Mesendoderm (in vitro differentiated cells): ENCODE measurements around the gene SYNCRIP.

Experiments
- DNase-seq: peaks from one replicate; pipeline ENCODE4 v3.0.0; 2013
- H2AK5ac ChIP-seq: 2 replicates; pipeline ENCODE4 v1.6.1; 2013; ENCODE audit warnings: low read length, inconsistent platforms
- H2BK120ac ChIP-seq: 2 replicates; pipeline ENCODE4 v1.6.1; 2013; ENCODE audit warnings: low read depth, mild to moderate bottlenecking, low read length, moderate library complexity, mixed read lengths
- H2BK15ac ChIP-seq: replicated peaks from 2 replicates; pipeline ENCODE4 v1.6.1; 2013; ENCODE audit warnings: low read depth, mild to moderate bottlenecking, moderate library complexity
- H2BK5ac ChIP-seq: 2 replicates; pipeline ENCODE4 v1.6.1; 2013; ENCODE audit warnings: low read length, inconsistent platforms
- H3K18ac ChIP-seq: 2 replicates; pipeline ENCODE4 v1.6.1; 2013; ENCODE audit warnings: mild to moderate bottlenecking, low read length, mixed read lengths
- H3K23ac ChIP-seq: one replicate; pipeline ENCODE4 v1.6.1; 2013; ENCODE audit warnings: low read length
- H3K27ac ChIP-seq: 2 replicates; pipeline ENCODE4 v1.5.1; 2013; ENCODE audit warnings: low read depth, mild to moderate bottlenecking, inconsistent platforms, low read length, moderate library complexity
- H3K27me3 ChIP-seq: 2 replicates; pipeline ENCODE4 v1.6.1; 2013; ENCODE audit warnings: low read length, control low read depth, mild to moderate bottlenecking, inconsistent platforms; ENCODE audit not compliant: insufficient read depth, poor library complexity
- H3K36me3 ChIP-seq: 2 replicates; pipeline ENCODE4 v1.6.1; 2013; ENCODE audit warnings: low read length, inconsistent platforms; ENCODE audit not compliant: control insufficient read depth, insufficient read depth
- H3K4ac ChIP-seq: one replicate; pipeline ENCODE4 v1.6.1; 2013; ENCODE audit warnings: low read depth, mild to moderate bottlenecking, low read length, moderate library complexity
- H3K4me1 ChIP-seq: 2 replicates; pipeline ENCODE4 v1.6.1; 2013; ENCODE audit warnings: low read depth, low read length, inconsistent platforms; ENCODE audit not compliant: control insufficient read depth
- H3K4me2 ChIP-seq: 2 replicates; pipeline ENCODE4 v1.6.1; 2013; ENCODE audit warnings: low read length
- H3K4me3 ChIP-seq: 2 replicates; pipeline ENCODE4 v1.5.1; 2013; ENCODE audit warnings: mild to moderate bottlenecking, low read length
- H3K56ac ChIP-seq: one replicate; pipeline ENCODE4 v1.6.1; 2013; ENCODE audit warnings: low read length
- H3K79me1 ChIP-seq: 2 replicates; pipeline ENCODE4 v1.6.1; 2013; ENCODE audit warnings: low read length, inconsistent platforms
- H3K79me2 ChIP-seq: 2 replicates; pipeline ENCODE4 v1.6.1; 2013; ENCODE audit warnings: mild to moderate bottlenecking, low read length; ENCODE audit not compliant: control insufficient read depth, insufficient read depth
- H3K9ac ChIP-seq: 2 replicates; pipeline ENCODE4 v1.6.1; 2013; ENCODE audit warnings: low read length, inconsistent platforms
- H4K5ac ChIP-seq: one replicate; pipeline ENCODE4 v1.6.1; 2013; ENCODE audit warnings: low read length
- H4K8ac ChIP-seq: one replicate; pipeline ENCODE4 v1.6.1; 2013; ENCODE audit warnings: low read depth, mild to moderate bottlenecking, control low read depth, low read length, moderate library complexity
- WGBS: extraction: QIAGEN DNeasy Blood & Tissue Kit; methylation state at CpG from one replicate; pipeline ENCODE4 v1.1.7; 2013; ENCODE audit warnings: low lambda C conversion rate, missing lambda C conversion rate; ENCODE audit not compliant: insufficient coverage; ENCODE audit errors: extremely low coverage; 5-methylcytosine and 5-hydroxymethylcytosine counted together

The SYNCRIP gene

GRCh38 chr6:85600713-85601313 lies 41.9 kb downstream of the SYNCRIP start:
- H3K23ac ChIP-seq = no peak overlapping the region
- no peaks in the 10 kb centered on the region for H3K79me2 ChIP-seq
- H3K4me1 ChIP-seq = no peaks in the 10 kb centered on the region
- H3K9ac ChIP-seq = no peak overlapping the region
- no peak overlapping the region for H3K4me2 ChIP-seq
- H3K4ac ChIP-seq = no peak overlapping the region
- H3K36me3 ChIP-seq = no peaks in the 10 kb centered on the region
- no peaks in the 10 kb centered on the region for H3K27me3 ChIP-seq
- H2BK120ac ChIP-seq = no peak overlapping the region
- DNase-seq = no peak
- no peak overlapping the region for H3K56ac ChIP-seq
- no CpG with 5 or more reads among the region's 11 CpGs for WGBS
- no peak overlapping the region for H2BK5ac ChIP-seq
- no peak overlapping the region for H2BK15ac ChIP-seq
- no peak overlapping the region for H4K8ac ChIP-seq
- H3K18ac ChIP-seq = no peak overlapping the region
- no peak overlapping the region for H3K4me3 ChIP-seq
- H3K27ac ChIP-seq = no peak overlapping the region
- no peak overlapping the region for H2AK5ac ChIP-seq
- H3K79me1 ChIP-seq = no peaks in the 10 kb centered on the region
- no peak overlapping the region for H4K5ac ChIP-seq

GRCh38 chr6:85594197-85594930 lies 48.3 kb downstream of the SYNCRIP start:
- Histone ChIP-seq H4K8ac (no peak overlapping the region), H3K9ac (peak overlapping the region; percentile 93), H3K4ac (no peak overlapping the region), H2BK15ac (no peak overlapping the region), H3K56ac (peak overlapping the region; percentile 98), H3K23ac (no peak overlapping the region), H3K4me2 (peak overlapping the region; percentile 1), H4K5ac (no peak overlapping the region), H2BK120ac (no peak overlapping the region), H3K36me3 (no peaks in the 10 kb centered on the region), H2BK5ac (no peak overlapping the region), H3K27ac (peak overlapping the region; percentile 69), H2AK5ac (no peak overlapping the region), H3K4me3 (peak overlapping the region; percentile 70), H3K27me3 (no peaks in the 10 kb centered on the region), H3K79me2 (no peaks in the 10 kb centered on the region), H3K18ac (peak overlapping the region; percentile 3), H3K4me1 (no peaks in the 10 kb centered on the region), H3K79me1 (no peaks in the 10 kb centered on the region)
- WGBS = no CpG with 5 or more reads among the region's 35 CpGs
- DNase-seq = peak; percentile 42

- Histone ChIP-seq H4K5ac (no peak within 1 kb of the TSS), H2AK5ac (no peak within 1 kb of the TSS), H3K4ac (peak within 1 kb of the TSS; percentile 48), H4K8ac (no peak within 1 kb of the TSS), H3K23ac (peak within 1 kb of the TSS; percentile 97), H2BK120ac (no peak within 1 kb of the TSS), H3K4me2 (peak within 1 kb of the TSS; percentile 51), H2BK15ac (no peak within 1 kb of the TSS), H3K9ac (peak within 1 kb of the TSS; percentile 93), H3K4me1 (no peaks in the 10 kb centered on the region), H3K4me3 (peak within 1 kb of the TSS; percentile 70), H3K56ac (peak within 1 kb of the TSS; percentile 98), H3K18ac (peak within 1 kb of the TSS; percentile 75), H3K79me1 (no peaks in the 10 kb centered on the region), H3K36me3 (no peaks in the 10 kb centered on the region), H3K27me3 (no peaks in the 10 kb centered on the region), H3K27ac (peak within 1 kb of the TSS; percentile 69), H3K79me2 (no peaks in the 10 kb centered on the region), H2BK5ac (peak within 1 kb of the TSS; percentile 88)
- peak; percentile 94 for DNase-seq
- WGBS = no CpG with 5 or more reads among the region's 82 CpGs
Measured at GRCh38 chr6:85593438-85594196, 49.1 kb downstream of the SYNCRIP start, which contains the start of gene SNX14. TSS of gene SNX14 (minus strand) at chr6:85593858. CDS start at chr6:85593718, 140 bp downstream.

- Histone ChIP-seq H4K5ac (no peak overlapping the region), H3K4me3 (no peak overlapping the region), H3K4ac (no peak overlapping the region), H3K18ac (no peak overlapping the region), H3K27ac (no peak overlapping the region), H2BK15ac (no peak overlapping the region), H4K8ac (no peak overlapping the region), H3K4me2 (no peak overlapping the region), H3K79me2 (no peaks in the 10 kb centered on the region), H3K4me1 (no peaks in the 10 kb centered on the region), H3K9ac (no peak overlapping the region), H3K79me1 (peaks cover 2% of the 10 kb centered on the region), H3K56ac (no peak overlapping the region), H3K27me3 (no peaks in the 10 kb centered on the region), H2BK5ac (no peak overlapping the region), H2AK5ac (no peak overlapping the region), H2BK120ac (no peak overlapping the region), H3K36me3 (no peaks in the 10 kb centered on the region), H3K23ac (no peak overlapping the region)
- WGBS = no CpG with 5 or more reads among the region's 1 CpG
- DNase-seq = no peak
Measured at GRCh38 chr6:85592033-85592432, 50.7 kb downstream of the SYNCRIP start.

- no peak overlapping the region for H2AK5ac ChIP-seq
- H3K36me3 ChIP-seq = no peaks in the 10 kb centered on the region
- no peak overlapping the region for H3K4me3 ChIP-seq
- no peak for DNase-seq
- no peaks in the 10 kb centered on the region for H3K4me1 ChIP-seq
- H3K79me1 ChIP-seq = peaks cover 2% of the 10 kb centered on the region
- H4K8ac ChIP-seq = no peak overlapping the region
- no peaks in the 10 kb centered on the region for H3K79me2 ChIP-seq
- no peak overlapping the region for H3K23ac ChIP-seq
- H3K4me2 ChIP-seq = no peak overlapping the region
- H2BK15ac ChIP-seq = no peak overlapping the region
- no peak overlapping the region for H3K18ac ChIP-seq
- H3K9ac ChIP-seq = no peak overlapping the region
- no CpG with 5 or more reads among the region's 1 CpG for WGBS
- H3K27ac ChIP-seq = no peak overlapping the region
- no peak overlapping the region for H2BK5ac ChIP-seq
- H3K4ac ChIP-seq = no peak overlapping the region
- H4K5ac ChIP-seq = no peak overlapping the region
- H3K27me3 ChIP-seq = no peaks in the 10 kb centered on the region
- no peak overlapping the region for H3K56ac ChIP-seq
- H2BK120ac ChIP-seq = no peak overlapping the region
Measured at GRCh38 chr6:85591207-85591606, 51.5 kb downstream of the SYNCRIP start.
